SK-N-SH (cell line): ENCODE measurements around the gene SZT2. TPM values are rescaled to one million over a fixed set of nuclear protein-coding genes. Genes with fewer than 3 reads are reported as not detected.

Experiments
- CTCF ChIA-PET: fragments of 300-600, 350-600 bp; formaldehyde crosslinking; extraction: SDS; loops from one replicate; lab custom pipeline; 2021; lab: Yijun Ruan, JAX
- POLR2A ChIA-PET: fragments of 350-600 bp; sonication (Branson Sonifier 250); formaldehyde crosslinking; extraction: SDS; loops from one replicate; lab custom pipeline; 2020; ENCODE audit warnings: antibody characterized with exemption, inconsistent platforms; lab: Yijun Ruan, JAX
- DNase-seq: peaks from one replicate; pipeline ENCODE4 v3.0.0; 2012
- H2AFZ ChIP-seq: fragments of 200-600 bp; sonication (generic); 2 replicates; pipeline ENCODE4 v1.8.1; 2016; ENCODE audit warnings: antibody characterized with exemption, mild to moderate bottlenecking, low read depth
- H3F3A ChIP-seq: fragments of 200-600 bp; sonication (generic); replicated peaks from 2 replicates; pipeline ENCODE3; 2016; ENCODE audit warnings: antibody characterized with exemption, mild to moderate bottlenecking; ENCODE audit not compliant: insufficient read depth
- H3K27ac ChIP-seq, 2 experiments: fragments of 200-500 bp in 1 of 2; fragments of 200-600 bp in 1 of 2; sonication (Bioruptor generic) in 1 of 2; sonication (generic), shearing (Covaris generic) in 1 of 2; 2 replicates each; pipeline versions ENCODE4 v1.5.1 to v1.6.1; 2014 to 2016; ENCODE audit warnings: low read depth in 2 of 2, inconsistent platforms in 1 of 2, low read length in 1 of 2, mild to moderate bottlenecking in 1 of 2, mixed read lengths in 1 of 2
- H3K27me3 ChIP-seq: fragments of 200-600 bp; sonication (generic), shearing (Covaris generic); 2 replicates; pipeline ENCODE4 v1.6.1; 2016; ENCODE audit warnings: mixed run types; ENCODE audit not compliant: insufficient read depth
- H3K36me3 ChIP-seq, 2 experiments: fragments of 200-500 bp in 1 of 2; fragments of 200-600 bp in 1 of 2; sonication (Bioruptor generic) in 1 of 2; sonication (generic) in 1 of 2; replicated peaks in 1 of 2; 2 replicates each; pipeline versions ENCODE3 to v1.5.1; 2014 to 2016; ENCODE audit warnings: low read length in 1 of 2, mild to moderate bottlenecking in 1 of 2; ENCODE audit not compliant: insufficient read depth in 2 of 2, control insufficient read depth in 1 of 2
- H3K4me1 ChIP-seq, 2 experiments: fragments of 200-500 bp in 1 of 2; fragments of 200-600 bp in 1 of 2; sonication (Bioruptor generic) in 1 of 2; sonication (generic), shearing (Covaris generic) in 1 of 2; 2 replicates each; pipeline versions ENCODE4 v1.5.1 to v1.6.1; 2014 to 2016; ENCODE audit warnings: low read depth in 1 of 2, low read length in 1 of 2, mixed run types in 1 of 2; ENCODE audit not compliant: insufficient read depth in 2 of 2, control insufficient read depth in 1 of 2
- H3K4me2 ChIP-seq: fragments of 200-600 bp; sonication (generic), shearing (Covaris generic); 2 replicates; pipeline ENCODE4 v1.6.1; 2017; ENCODE audit warnings: mixed run types
- H3K4me3 ChIP-seq, 2 experiments: fragments of 200-500 bp in 1 of 2; fragments of 200-600 bp in 1 of 2; sonication (Bioruptor generic) in 1 of 2; sonication (generic), shearing (Covaris generic) in 1 of 2; 2 replicates each; pipeline versions ENCODE4 v1.5.1 to v1.8.1; 2014 to 2016; ENCODE audit warnings: low read depth in 2 of 2, inconsistent platforms in 1 of 2, low read length in 1 of 2, mild to moderate bottlenecking in 1 of 2, mixed read lengths in 1 of 2, moderate library complexity in 1 of 2
- H3K79me2 ChIP-seq: fragments of 200-600 bp; sonication (generic); 2 replicates; pipeline ENCODE4 v1.8.1; 2017; ENCODE audit warnings: mild to moderate bottlenecking; ENCODE audit not compliant: insufficient read depth
- H3K9ac ChIP-seq: fragments of 200-600 bp; sonication (generic); 2 replicates; pipeline ENCODE4 v1.6.1; 2017; ENCODE audit warnings: mixed run types
- H3K9me2 ChIP-seq: fragments of 200-600 bp; sonication (generic); 2 replicates; pipeline ENCODE4 v1.6.1; 2017; ENCODE audit warnings: mixed run types
- H3K9me3 ChIP-seq: fragments of 200-600 bp; sonication (generic); 2 replicates; pipeline ENCODE4 v1.6.1; 2017; ENCODE audit warnings: mixed run types, mild to moderate bottlenecking, moderate library complexity
- H4K20me1 ChIP-seq: fragments of 200-600 bp; sonication (generic); 2 replicates; pipeline ENCODE4 v1.6.1; 2017; ENCODE audit warnings: mild to moderate bottlenecking, mixed run types; ENCODE audit not compliant: insufficient read depth
- CHD2 ChIP-seq: fragments of 150-350 bp; IDR thresholded peaks from 2 replicates; pipeline ENCODE4 v1.6.1; 2018; ENCODE audit warnings: low read length; ENCODE audit not compliant: partially characterized antibody
- FOSL2 ChIP-seq: IDR thresholded peaks from 2 replicates; pipeline ENCODE4 v1.4.0; 2012; ENCODE audit warnings: low read depth, mild to moderate bottlenecking, moderate library complexity, borderline replicate concordance
- FOXJ3 ChIP-seq: sonication (generic); formaldehyde crosslinking; IDR thresholded peaks from 2 replicates; pipeline ENCODE4 v1.5.1; 2020; ENCODE audit warnings: mild to moderate bottlenecking, missing genetic modification reagents
- FOXM1 ChIP-seq: IDR thresholded peaks from 2 replicates; pipeline ENCODE4 v1.4.0; 2012; ENCODE audit warnings: low read depth, mild to moderate bottlenecking
- GABPA ChIP-seq: IDR thresholded peaks from 2 replicates; pipeline ENCODE4 v1.4.0; 2012; ENCODE audit warnings: low read depth, mild to moderate bottlenecking
- GATA2 ChIP-seq: sonication (generic); formaldehyde crosslinking; IDR thresholded peaks from 2 replicates; pipeline ENCODE4 v1.5.0; 2020; ENCODE audit warnings: mild to moderate bottlenecking, missing genetic modification reagents
- NRF1 ChIP-seq: IDR thresholded peaks from 2 replicates; pipeline ENCODE4 v1.6.1; 2012; ENCODE audit warnings: low read depth, mild to moderate bottlenecking, low read length
- RAD21 ChIP-seq: IDR thresholded peaks from 2 replicates; pipeline ENCODE4 v1.6.1; 2012; ENCODE audit warnings: mild to moderate bottlenecking, low read length
- RCOR1 ChIP-seq: fragments of 150-350 bp; IDR thresholded peaks from 2 replicates; pipeline ENCODE4 v1.6.1; 2017; ENCODE audit warnings: antibody characterized with exemption, low read length
- RFX5 ChIP-seq: IDR thresholded peaks from 2 replicates; pipeline ENCODE4 v1.6.1; 2012; ENCODE audit warnings: mild to moderate bottlenecking, improper control_type of control experiment, low read length
- SMC3 ChIP-seq: IDR thresholded peaks from 2 replicates; pipeline ENCODE4 v1.6.1; 2012; ENCODE audit warnings: low read depth, low read length, improper control_type of control experiment
- TAF1 ChIP-seq: IDR thresholded peaks from 2 replicates; pipeline ENCODE4 v1.6.1; 2012; ENCODE audit warnings: low read depth, mild to moderate bottlenecking, low read length, moderate library complexity, borderline replicate concordance
- TCF12 ChIP-seq: IDR thresholded peaks from 2 replicates; pipeline ENCODE4 v1.4.0; 2012
- TEAD4 ChIP-seq: IDR thresholded peaks from 2 replicates; pipeline ENCODE4 v1.4.0; 2012; ENCODE audit warnings: mild to moderate bottlenecking, borderline replicate concordance; ENCODE audit not compliant: insufficient read depth
- YY1 ChIP-seq: IDR thresholded peaks from 2 replicates; pipeline ENCODE4 v1.4.0; 2012; ENCODE audit warnings: low read depth, mild to moderate bottlenecking
- WGBS: methylation state at CpG from one replicate; pipeline ENCODE4 v1.1.6; 2017; ENCODE audit warnings: low lambda C conversion rate; 5-methylcytosine and 5-hydroxymethylcytosine counted together
- polyA plus RNA-seq, 3 experiments: library from polyadenylated mRNA; depleted of rRNA; stranded (reverse); fragments of >200 nt; gene quantifications; 2 replicates each; pipeline ENCODE4 v1.2.3, GENCODE V29; 2012
- TF ChIP-seq, protein P1 (sequence below): IDR thresholded peaks from 2 replicates; pipeline ENCODE4 v1.4.0; 2012; ENCODE audit warnings: low read depth, borderline replicate concordance
- TF ChIP-seq, protein P2 (sequence below): fragments of 200-600 bp; sonication (generic); IDR thresholded peaks from 2 replicates; pipeline ENCODE4 v1.6.1; 2017; ENCODE audit warnings: antibody characterized with exemption, mild to moderate bottlenecking, moderate library complexity
- TF ChIP-seq, protein P3 (sequence below): IDR thresholded peaks from 2 replicates; pipeline ENCODE4; 2012
- TF ChIP-seq, protein P4 (sequence below): IDR thresholded peaks from 2 replicates; pipeline ENCODE4 v1.6.1; 2012; ENCODE audit warnings: mild to moderate bottlenecking, low read depth, low read length, moderate library complexity
- TF ChIP-seq, protein P5 (sequence below): fragments of 150-350 bp; IDR thresholded peaks from 2 replicates; pipeline ENCODE4 v1.6.1; 2016; ENCODE audit warnings: mild to moderate bottlenecking, low read depth, low read length
- TF ChIP-seq, protein P6 (sequence below): IDR thresholded peaks from 2 replicates; pipeline ENCODE4 v1.4.0; 2012; ENCODE audit warnings: low read depth, borderline replicate concordance

Gene SZT2
- polyA plus RNA-seq, 1 of the 3 experiments (the other 2 are of a cell fraction), result 12.9 TPM

DNA sequence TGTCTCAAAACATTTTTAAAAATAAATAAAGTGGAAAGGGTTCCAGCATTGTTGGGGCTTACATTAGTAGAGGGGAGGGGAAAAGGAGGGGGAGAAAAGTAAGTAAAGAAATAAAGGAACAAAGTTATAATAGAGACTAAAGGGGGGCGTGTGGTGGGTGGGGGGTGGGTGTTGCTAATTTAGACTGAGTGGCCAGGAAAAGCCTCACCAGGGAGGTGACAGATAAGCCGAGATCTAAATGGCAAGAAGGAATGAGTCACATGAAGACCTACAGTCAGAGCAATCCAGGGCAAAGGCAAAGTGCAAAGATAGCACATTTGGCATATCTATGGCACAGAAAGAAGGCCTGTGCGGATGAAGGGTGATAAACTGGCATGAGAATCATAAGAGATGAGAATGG is 44.6 kb upstream of the SZT2 start (continued):
- TF ChIP-seq, protein P1, sequence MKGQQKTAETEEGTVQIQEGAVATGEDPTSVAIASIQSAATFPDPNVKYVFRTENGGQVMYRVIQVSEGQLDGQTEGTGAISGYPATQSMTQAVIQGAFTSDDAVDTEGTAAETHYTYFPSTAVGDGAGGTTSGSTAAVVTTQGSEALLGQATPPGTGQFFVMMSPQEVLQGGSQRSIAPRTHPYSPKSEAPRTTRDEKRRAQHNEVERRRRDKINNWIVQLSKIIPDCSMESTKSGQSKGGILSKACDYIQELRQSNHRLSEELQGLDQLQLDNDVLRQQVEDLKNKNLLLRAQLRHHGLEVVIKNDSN, result no peak
- TF ChIP-seq NRF1 (no peak), RFX5 (no peak), FOXM1 (no peak)
- TF ChIP-seq, all 33 proteins: peak for 0

DNA sequence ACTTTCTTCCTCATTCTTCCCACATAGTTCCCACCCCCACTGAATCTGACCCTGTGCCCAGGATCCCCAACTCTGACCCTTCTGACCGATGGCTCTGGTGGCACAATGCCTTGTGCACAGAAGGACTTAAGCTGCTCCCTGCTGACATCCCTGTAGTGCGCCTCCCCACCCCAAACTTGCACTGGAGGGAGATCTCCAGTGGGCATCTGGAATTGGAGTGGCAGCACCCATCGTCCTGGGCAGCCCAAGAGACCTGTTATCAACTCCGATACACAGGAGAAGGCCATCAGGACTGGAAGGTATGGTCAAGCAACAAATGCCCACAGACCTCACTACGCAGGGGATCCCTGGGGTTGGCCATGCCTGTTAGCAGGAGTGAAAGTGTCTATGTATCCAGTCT is 43.1 kb upstream of the SZT2 start:
- WGBS, result 85% methylated on average over 5 of the region's 5 CpGs
- CTCF ChIA-PET, result no interaction called here
- no peak for DNase-seq
- TF ChIP-seq TAF1, result no peak
- TF ChIP-seq SMC3, result no peak
- TF ChIP-seq, protein P2, sequence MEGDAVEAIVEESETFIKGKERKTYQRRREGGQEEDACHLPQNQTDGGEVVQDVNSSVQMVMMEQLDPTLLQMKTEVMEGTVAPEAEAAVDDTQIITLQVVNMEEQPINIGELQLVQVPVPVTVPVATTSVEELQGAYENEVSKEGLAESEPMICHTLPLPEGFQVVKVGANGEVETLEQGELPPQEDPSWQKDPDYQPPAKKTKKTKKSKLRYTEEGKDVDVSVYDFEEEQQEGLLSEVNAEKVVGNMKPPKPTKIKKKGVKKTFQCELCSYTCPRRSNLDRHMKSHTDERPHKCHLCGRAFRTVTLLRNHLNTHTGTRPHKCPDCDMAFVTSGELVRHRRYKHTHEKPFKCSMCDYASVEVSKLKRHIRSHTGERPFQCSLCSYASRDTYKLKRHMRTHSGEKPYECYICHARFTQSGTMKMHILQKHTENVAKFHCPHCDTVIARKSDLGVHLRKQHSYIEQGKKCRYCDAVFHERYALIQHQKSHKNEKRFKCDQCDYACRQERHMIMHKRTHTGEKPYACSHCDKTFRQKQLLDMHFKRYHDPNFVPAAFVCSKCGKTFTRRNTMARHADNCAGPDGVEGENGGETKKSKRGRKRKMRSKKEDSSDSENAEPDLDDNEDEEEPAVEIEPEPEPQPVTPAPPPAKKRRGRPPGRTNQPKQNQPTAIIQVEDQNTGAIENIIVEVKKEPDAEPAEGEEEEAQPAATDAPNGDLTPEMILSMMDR, result no peak
- TF ChIP-seq CHD2, result no peak
- no peak for TF ChIP-seq TEAD4
- TF ChIP-seq FOSL2, result no peak
- TF ChIP-seq FOXJ3, result no peak
- no peak for TF ChIP-seq RCOR1
- no peak for TF ChIP-seq RAD21
- no peak for TF ChIP-seq FOXM1
- TF ChIP-seq, protein P3, sequence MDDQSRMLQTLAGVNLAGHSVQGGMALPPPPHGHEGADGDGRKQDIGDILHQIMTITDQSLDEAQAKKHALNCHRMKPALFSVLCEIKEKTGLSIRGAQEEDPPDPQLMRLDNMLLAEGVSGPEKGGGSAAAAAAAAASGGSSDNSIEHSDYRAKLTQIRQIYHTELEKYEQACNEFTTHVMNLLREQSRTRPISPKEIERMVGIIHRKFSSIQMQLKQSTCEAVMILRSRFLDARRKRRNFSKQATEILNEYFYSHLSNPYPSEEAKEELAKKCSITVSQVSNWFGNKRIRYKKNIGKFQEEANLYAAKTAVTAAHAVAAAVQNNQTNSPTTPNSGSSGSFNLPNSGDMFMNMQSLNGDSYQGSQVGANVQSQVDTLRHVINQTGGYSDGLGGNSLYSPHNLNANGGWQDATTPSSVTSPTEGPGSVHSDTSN, result no peak
- no peak for TF ChIP-seq YY1
- TF ChIP-seq, protein P4, sequence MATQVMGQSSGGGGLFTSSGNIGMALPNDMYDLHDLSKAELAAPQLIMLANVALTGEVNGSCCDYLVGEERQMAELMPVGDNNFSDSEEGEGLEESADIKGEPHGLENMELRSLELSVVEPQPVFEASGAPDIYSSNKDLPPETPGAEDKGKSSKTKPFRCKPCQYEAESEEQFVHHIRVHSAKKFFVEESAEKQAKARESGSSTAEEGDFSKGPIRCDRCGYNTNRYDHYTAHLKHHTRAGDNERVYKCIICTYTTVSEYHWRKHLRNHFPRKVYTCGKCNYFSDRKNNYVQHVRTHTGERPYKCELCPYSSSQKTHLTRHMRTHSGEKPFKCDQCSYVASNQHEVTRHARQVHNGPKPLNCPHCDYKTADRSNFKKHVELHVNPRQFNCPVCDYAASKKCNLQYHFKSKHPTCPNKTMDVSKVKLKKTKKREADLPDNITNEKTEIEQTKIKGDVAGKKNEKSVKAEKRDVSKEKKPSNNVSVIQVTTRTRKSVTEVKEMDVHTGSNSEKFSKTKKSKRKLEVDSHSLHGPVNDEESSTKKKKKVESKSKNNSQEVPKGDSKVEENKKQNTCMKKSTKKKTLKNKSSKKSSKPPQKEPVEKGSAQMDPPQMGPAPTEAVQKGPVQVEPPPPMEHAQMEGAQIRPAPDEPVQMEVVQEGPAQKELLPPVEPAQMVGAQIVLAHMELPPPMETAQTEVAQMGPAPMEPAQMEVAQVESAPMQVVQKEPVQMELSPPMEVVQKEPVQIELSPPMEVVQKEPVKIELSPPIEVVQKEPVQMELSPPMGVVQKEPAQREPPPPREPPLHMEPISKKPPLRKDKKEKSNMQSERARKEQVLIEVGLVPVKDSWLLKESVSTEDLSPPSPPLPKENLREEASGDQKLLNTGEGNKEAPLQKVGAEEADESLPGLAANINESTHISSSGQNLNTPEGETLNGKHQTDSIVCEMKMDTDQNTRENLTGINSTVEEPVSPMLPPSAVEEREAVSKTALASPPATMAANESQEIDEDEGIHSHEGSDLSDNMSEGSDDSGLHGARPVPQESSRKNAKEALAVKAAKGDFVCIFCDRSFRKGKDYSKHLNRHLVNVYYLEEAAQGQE, result no peak
- TF ChIP-seq, protein P5, sequence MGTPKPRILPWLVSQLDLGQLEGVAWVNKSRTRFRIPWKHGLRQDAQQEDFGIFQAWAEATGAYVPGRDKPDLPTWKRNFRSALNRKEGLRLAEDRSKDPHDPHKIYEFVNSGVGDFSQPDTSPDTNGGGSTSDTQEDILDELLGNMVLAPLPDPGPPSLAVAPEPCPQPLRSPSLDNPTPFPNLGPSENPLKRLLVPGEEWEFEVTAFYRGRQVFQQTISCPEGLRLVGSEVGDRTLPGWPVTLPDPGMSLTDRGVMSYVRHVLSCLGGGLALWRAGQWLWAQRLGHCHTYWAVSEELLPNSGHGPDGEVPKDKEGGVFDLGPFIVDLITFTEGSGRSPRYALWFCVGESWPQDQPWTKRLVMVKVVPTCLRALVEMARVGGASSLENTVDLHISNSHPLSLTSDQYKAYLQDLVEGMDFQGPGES, result no peak
- no peak for TF ChIP-seq TCF12
- TF ChIP-seq, protein P1, result no peak
- TF ChIP-seq, protein P6, sequence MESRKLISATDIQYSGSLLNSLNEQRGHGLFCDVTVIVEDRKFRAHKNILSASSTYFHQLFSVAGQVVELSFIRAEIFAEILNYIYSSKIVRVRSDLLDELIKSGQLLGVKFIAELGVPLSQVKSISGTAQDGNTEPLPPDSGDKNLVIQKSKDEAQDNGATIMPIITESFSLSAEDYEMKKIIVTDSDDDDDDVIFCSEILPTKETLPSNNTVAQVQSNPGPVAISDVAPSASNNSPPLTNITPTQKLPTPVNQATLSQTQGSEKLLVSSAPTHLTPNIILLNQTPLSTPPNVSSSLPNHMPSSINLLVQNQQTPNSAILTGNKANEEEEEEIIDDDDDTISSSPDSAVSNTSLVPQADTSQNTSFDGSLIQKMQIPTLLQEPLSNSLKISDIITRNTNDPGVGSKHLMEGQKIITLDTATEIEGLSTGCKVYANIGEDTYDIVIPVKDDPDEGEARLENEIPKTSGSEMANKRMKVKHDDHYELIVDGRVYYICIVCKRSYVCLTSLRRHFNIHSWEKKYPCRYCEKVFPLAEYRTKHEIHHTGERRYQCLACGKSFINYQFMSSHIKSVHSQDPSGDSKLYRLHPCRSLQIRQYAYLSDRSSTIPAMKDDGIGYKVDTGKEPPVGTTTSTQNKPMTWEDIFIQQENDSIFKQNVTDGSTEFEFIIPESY, result no peak
- no peak for TF ChIP-seq GABPA
- no peak for TF ChIP-seq GATA2

More for the DNA sequence above, 43.1 kb upstream of the SZT2 start:
- no peaks in the 10 kb centered on the region for H3K36me3 ChIP-seq
- H3K79me2 ChIP-seq, result no peaks in the 10 kb centered on the region
- no peak overlapping the region for H3K4me3 ChIP-seq
- peaks cover 10% of the 10 kb centered on the region for H3F3A ChIP-seq
- no peak overlapping the region for H3K9ac ChIP-seq
- no peaks in the 10 kb centered on the region for H3K9me2 ChIP-seq
- H3K4me2 ChIP-seq, result no peak overlapping the region
- no peaks in the 10 kb centered on the region for H3K9me3 ChIP-seq
- H2AFZ ChIP-seq, result no peak overlapping the region
- POLR2A ChIA-PET, result no interaction called here
- H3K27me3 ChIP-seq, result no peaks in the 10 kb centered on the region
- H3K27ac ChIP-seq, result no peak overlapping the region
- H4K20me1 ChIP-seq, result no peaks in the 10 kb centered on the region
- peaks cover 13 to 14% of the 10 kb centered on the region in 2 experiments; a peak in 2 of 4 replicates for H3K4me1 ChIP-seq
